Measurements from ENCODE around the gene KCNJ6. TPM values are rescaled to one million over a fixed set of nuclear protein-coding genes. Genes with fewer than 3 reads are reported as not detected.

The KCNJ6 gene
- total RNA-seq, 1 donor from 2014 or later, result 2.6 TPM

GRCh38 chr21:37800456-37801061, 115.7 kb downstream of the KCNJ6 start:
- Histone ChIP-seq H3K27ac (ENCODE audit: low read depth, low read length) (no peak overlapping the region), H3K4me3 (ENCODE audit: insufficient read depth, low read depth, low read length) (no peak overlapping the region), H3K36me3 (ENCODE audit: insufficient read depth, low read length) (no peaks in the 10 kb centered on the region), H3K27me3 (ENCODE audit: insufficient read depth, low read length) (no peaks in the 10 kb centered on the region), H4K20me1 (ENCODE audit: insufficient read depth, low read length) (no peaks in the 10 kb centered on the region), H3K4me1 (ENCODE audit: insufficient read depth, low read length) (no peaks in the 10 kb centered on the region), H3K4me2 (ENCODE audit: low read length) (no peak overlapping the region), H3K9ac (ENCODE audit: low read length) (no peak overlapping the region), H2AFZ (ENCODE audit: low read depth, low read length) (no peak overlapping the region), H3K9me3 (ENCODE audit: insufficient read depth, low read depth, low read length) (no peaks in the 10 kb centered on the region), H3K79me2 (ENCODE audit: insufficient read depth, low read length) (no peaks in the 10 kb centered on the region)
- DNase-seq (ENCODE audit: low read depth) (no peak), FAIRE-seq (no peak)
- Mint-ChIP-seq H3K27me3 (ENCODE audit: low read depth, unreplicated experiment) (peaks cover 5% of the 10 kb centered on the region), H3K27ac (ENCODE audit: unreplicated experiment) (no peak overlapping the region), H3K4me1 (ENCODE audit: low read depth, unreplicated experiment) (peaks cover 15% of the 10 kb centered on the region), H3K9me3 (ENCODE audit: unreplicated experiment) (peaks cover 12% of the 10 kb centered on the region), H3K4me3 (ENCODE audit: unreplicated experiment) (no peak overlapping the region), H3K36me3 (ENCODE audit: low read depth, unreplicated experiment) (peaks cover 5% of the 10 kb centered on the region)
- TF ChIP-seq CTCF (IDR thresholded peaks at IDR 0.05; ENCODE audit: insufficient read depth, low read depth, low read length), result no peak

- H3K9me3 ChIP-seq (ENCODE audit: insufficient read depth, low read depth, low read length), result no peaks in the 10 kb centered on the region
- no peak overlapping the region for H3K4me2 ChIP-seq (ENCODE audit: low read length)
- Mint-ChIP-seq H3K27me3 (ENCODE audit: low read depth, unreplicated experiment) (peaks cover 5% of the 10 kb centered on the region), H3K9me3 (ENCODE audit: unreplicated experiment) (peaks cover 10% of the 10 kb centered on the region), H3K4me3 (ENCODE audit: unreplicated experiment) (no peak overlapping the region), H3K4me1 (ENCODE audit: low read depth, unreplicated experiment) (peaks cover 15% of the 10 kb centered on the region), H3K36me3 (ENCODE audit: low read depth, unreplicated experiment) (peaks cover 5% of the 10 kb centered on the region), H3K27ac (ENCODE audit: unreplicated experiment) (no peak overlapping the region)
- H3K27me3 ChIP-seq (ENCODE audit: insufficient read depth, low read length), result no peaks in the 10 kb centered on the region
- H3K4me1 ChIP-seq (ENCODE audit: insufficient read depth, low read length), result no peaks in the 10 kb centered on the region
- TF ChIP-seq CTCF (IDR thresholded peaks at IDR 0.05; ENCODE audit: insufficient read depth, low read depth, low read length), result no peak
- no peak for TF ChIP-seq EZH2 (IDR thresholded peaks at IDR 0.05; ENCODE audit: insufficient read depth, low read length)
- no peak overlapping the region for H3K9ac ChIP-seq (ENCODE audit: low read length)
- no peak overlapping the region for H3K27ac ChIP-seq (ENCODE audit: low read depth, low read length)
- no peaks in the 10 kb centered on the region for H4K20me1 ChIP-seq (ENCODE audit: insufficient read depth, low read length)
- no peak for FAIRE-seq
- no peak overlapping the region for H2AFZ ChIP-seq (ENCODE audit: low read depth, low read length)
- no peak overlapping the region for H3K4me3 ChIP-seq (ENCODE audit: insufficient read depth, low read depth, low read length)
- no peaks in the 10 kb centered on the region for H3K79me2 ChIP-seq (ENCODE audit: insufficient read depth, low read length)
- DNase-seq (ENCODE audit: low read depth), result no peak
- no peaks in the 10 kb centered on the region for H3K36me3 ChIP-seq (ENCODE audit: insufficient read depth, low read length)
Measured at GRCh38 chr21:37800057-37800455, 116.2 kb downstream of the KCNJ6 start.

- Histone ChIP-seq H3K4me1 (ENCODE audit: insufficient read depth, low read length) (no peaks in the 10 kb centered on the region), H3K27ac (ENCODE audit: low read depth, low read length) (no peak overlapping the region), H4K20me1 (ENCODE audit: insufficient read depth, low read length) (no peaks in the 10 kb centered on the region), H3K36me3 (ENCODE audit: insufficient read depth, low read length) (no peaks in the 10 kb centered on the region), H3K79me2 (ENCODE audit: insufficient read depth, low read length) (no peaks in the 10 kb centered on the region), H3K27me3 (ENCODE audit: insufficient read depth, low read length) (no peaks in the 10 kb centered on the region), H3K4me2 (ENCODE audit: low read length) (no peak overlapping the region), H3K9ac (ENCODE audit: low read length) (no peak overlapping the region), H3K9me3 (ENCODE audit: insufficient read depth, low read depth, low read length) (no peaks in the 10 kb centered on the region), H2AFZ (ENCODE audit: low read depth, low read length) (no peak overlapping the region), H3K4me3 (ENCODE audit: insufficient read depth, low read depth, low read length) (no peak overlapping the region)
- Mint-ChIP-seq H3K27ac (ENCODE audit: unreplicated experiment) (no peak overlapping the region), H3K4me3 (ENCODE audit: unreplicated experiment) (no peak overlapping the region), H3K27me3 (ENCODE audit: low read depth, unreplicated experiment) (peaks cover 5% of the 10 kb centered on the region), H3K4me1 (ENCODE audit: low read depth, unreplicated experiment) (peaks cover 15% of the 10 kb centered on the region), H3K9me3 (ENCODE audit: unreplicated experiment) (peaks cover 9% of the 10 kb centered on the region), H3K36me3 (ENCODE audit: low read depth, unreplicated experiment) (peaks cover 5% of the 10 kb centered on the region)
- DNase-seq (ENCODE audit: low read depth) (no peak), FAIRE-seq (no peak)
- no peak for TF ChIP-seq EZH2 (IDR thresholded peaks at IDR 0.05; ENCODE audit: insufficient read depth, low read length)
- no peak for TF ChIP-seq CTCF (IDR thresholded peaks at IDR 0.05; ENCODE audit: insufficient read depth, low read depth, low read length)
Measured at GRCh38 chr21:37799211-37800056, 116.8 kb downstream of the KCNJ6 start.

All from astrocyte (in vitro differentiated cells and primary cell).